Astrocyte of the hippocampus (primary cell): Measurements from ENCODE around the gene POLR1G.
A peak's percentile ranks its signal among the peaks of the same experiment; 100 is the strongest.

ENCODE experiments used
- DNase-seq: peaks from one replicate; pipeline ENCODE4 v3.0.0; 2011; ENCODE audit warnings: low read depth, low spot score

Gene POLR1G

DNA sequence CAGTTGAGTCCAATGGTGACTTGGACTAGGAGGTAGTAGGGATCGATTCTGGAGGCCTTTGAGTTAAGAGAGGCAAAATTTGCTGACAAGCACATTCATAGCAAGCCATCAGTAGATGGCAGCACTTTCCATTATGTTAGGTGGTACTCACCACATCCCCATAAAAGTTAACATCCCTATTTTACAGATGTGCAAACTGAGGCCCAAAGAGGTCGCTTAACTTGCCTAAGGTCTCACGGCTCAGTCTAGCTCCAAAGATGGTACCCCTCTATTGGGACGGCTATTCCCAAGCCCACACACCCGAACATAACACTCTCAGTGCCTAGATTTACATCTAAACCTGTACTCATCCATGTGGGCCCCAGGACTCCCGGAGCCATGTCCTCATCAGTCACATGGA is 39.9 kb downstream of the POLR1G start:
- peak; percentile 57 for DNase-seq

GRCh38 chr19:45446944-45447343 is 40.5 kb downstream of the POLR1G start:
- no peak for DNase-seq

DNA sequence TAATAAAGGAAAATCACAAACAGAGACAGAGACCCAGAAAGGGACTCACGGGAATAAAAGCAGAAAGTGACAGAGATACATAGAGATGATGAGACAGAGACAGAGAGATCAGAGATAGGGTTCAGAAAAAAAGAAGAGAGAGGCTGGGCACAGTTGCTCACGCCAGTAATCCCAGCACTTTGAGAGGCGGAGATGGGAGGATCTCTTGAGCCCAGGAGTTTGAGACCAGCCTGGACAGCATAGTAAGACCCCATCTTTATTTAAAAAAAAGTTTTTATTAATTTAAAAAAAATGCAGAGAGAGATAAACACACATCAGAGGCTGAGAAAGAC is 41.9 kb downstream of the POLR1G start:
- DNase-seq: no peak

DNA sequence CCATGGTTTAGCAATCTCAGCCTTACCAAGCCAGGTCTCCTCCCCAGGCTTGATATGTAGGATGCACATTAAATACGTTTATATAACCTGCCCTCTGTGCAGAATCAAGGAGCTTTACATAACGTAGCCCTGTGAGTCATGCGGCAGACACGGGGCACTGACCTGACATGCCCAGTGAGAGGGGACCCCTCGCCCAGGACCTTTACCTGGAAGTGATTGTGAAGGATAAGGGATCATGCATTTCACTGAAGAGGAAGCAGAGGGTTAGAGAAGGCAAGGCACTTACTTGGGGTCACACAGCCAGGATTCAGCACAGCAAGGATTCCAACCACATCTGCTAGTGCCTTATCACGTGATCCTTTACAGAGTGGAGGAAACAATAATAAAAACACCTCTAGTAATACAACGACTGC is 42.4 kb downstream of the POLR1G start:
- DNase-seq: no peak

DNA sequence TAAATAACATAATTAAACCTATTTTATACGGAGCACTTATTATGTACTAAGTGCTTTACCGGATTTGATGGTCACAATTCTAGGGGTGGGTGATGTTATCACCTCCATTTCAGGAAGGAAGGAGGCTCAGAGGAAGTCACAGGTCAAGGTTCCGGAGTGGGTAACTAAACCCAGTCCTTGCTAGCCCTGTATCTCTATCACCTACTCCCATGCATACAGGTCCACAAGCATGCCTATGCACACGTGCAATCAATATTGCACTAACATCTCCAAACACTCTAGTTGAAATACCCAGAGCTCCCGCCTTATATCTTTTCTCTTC is 43.5 kb downstream of the POLR1G start:
- DNase-seq: no peak

DNA sequence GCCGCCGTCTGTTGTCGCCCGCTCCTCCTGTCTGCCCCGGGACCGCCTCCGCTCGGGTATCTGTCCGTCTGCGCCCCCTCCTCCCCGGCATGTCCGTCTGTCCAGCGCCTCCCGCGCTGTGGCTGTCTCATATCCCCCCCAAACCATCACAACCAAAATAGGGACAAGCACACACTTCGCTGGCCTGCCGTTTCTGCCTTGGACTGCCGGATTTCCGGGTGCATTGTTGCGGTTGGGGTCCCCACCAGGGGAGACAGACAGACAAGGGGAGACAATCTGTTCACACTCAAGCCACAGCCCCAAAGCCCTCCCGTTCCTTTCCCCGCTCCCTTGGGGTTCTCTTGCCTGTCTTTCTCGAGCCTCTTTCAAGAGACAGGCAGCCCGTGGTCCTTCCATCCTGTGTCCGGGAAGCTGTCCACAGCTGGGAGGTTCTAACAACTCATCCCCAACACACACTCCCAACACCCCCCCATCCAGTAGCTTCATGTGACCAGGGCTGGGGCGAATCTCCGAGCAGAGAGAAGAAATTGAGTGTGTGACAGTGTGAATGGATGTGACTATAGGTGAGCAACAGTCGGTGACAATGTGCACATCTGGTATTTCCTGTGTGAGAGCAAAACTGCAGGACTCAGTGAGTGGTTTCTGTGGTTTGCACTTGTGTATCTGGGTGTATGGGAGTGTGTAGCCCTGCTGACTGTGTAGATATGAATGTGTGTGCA is 44.8 kb downstream of the POLR1G start:
- DNase-seq: peak; percentile 66

GRCh38 chr19:45451850-45452387 is 45.5 kb downstream of the POLR1G start:
- DNase-seq: no peak

DNA sequence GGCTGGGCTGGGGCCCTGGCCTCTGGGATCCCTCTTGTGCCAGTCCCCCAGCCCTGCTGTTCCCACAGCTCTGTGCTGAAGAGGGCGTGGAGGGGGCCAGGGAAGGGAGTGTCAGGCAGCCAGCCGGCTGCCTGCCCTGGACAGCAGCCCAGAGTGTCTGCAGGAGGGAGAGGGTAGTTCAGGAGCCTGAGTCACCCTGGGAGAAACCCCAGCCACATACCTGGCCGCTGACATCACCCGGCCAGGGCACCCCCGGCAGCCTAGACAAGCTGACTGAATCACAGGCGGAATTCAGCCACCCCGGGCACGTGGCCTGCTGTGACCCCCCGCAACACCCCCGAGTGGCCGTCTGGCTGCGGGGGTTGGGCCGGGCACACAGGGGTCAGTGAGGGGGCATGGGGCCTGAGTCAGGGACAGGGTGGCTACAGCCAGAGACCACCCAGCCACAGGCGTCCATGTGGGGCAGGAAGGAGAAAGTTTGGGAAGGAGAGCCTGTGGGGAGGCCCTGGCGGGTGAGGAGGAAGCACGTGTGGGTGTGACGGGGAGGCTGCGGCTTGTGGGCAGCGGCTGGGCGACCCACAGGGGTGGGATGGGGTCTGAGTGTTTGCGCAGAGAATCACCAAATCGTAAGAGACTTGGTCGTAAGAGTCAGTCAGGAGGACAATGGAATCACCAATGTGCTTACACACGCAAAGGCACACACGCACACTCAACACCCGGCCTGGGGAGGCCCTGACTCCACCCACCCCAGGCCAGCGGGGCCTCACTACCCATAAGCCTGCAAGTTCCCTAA is 49.5 kb downstream of the POLR1G start:
- DNase-seq: peak; percentile 100

DNA sequence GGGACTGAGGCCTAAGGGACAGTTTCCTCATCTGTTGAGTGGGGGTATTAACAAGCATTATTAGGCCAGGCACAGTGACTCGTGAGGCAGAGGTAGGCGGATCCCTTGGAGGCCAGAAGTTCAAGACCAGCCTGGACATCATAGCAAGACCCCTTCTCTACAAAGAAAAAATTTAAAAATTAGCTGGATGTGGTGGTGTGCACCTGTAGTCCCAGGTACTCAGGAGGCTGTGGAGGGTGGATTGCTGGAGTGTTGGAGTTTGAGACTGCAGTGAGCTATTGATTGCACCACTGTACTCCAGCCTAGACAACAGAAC is 50.0 kb downstream of the POLR1G start:
- no peak for DNase-seq

DNA sequence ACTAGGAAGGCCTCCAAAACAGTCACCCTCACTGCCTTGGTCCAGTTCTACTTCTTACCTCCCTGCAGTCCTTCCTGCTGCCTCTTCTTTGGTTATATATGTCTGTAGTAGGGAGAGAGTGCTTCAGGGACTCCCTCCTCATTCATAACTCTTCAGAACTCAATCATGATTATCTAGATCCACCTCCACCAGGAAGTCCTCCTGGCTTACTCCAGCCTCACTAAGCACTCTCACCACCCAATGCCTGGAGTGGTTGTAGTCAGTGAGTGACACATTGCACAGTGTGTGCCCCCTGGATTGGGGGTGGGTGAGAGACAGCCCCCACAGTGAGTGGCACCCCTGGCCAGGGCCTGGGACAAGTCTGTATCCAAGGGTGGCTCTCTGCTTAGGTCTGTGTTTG is 51.3 kb downstream of the POLR1G start:
- DNase-seq: no peak
